ENCODE data around the gene SNAP25.

The SNAP25 gene

DNA sequence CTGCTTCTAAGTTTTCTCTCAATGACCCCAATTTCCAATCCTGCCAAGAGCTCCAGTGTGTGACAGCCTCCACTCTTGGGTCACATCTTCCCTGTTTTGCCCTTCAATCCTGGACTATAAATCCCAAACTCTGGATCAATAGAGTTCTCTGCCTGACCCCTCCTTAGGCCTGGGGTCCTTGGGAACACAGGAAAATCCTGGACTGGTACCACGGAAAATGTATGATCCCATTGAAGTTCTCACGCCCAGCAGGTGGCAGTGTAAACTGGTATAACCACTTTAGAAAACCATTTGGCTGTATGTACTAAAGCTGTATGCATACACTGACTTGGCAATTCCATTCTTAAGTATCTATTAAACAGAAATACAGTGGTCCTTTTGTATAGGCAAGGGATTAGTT is 98.0 kb downstream of the SNAP25 start:
- Histone ChIP-seq H2AFZ (ENCODE audit: low read depth) (no peak overlapping the region), H3K79me2 (ENCODE audit: insufficient read depth, low read depth) (no peaks in the 10 kb centered on the region), H4K20me1 (ENCODE audit: insufficient read depth) (no peaks in the 10 kb centered on the region), H3K4me3 (IDR thresholded peaks at IDR 0.05; ENCODE audit: insufficient read depth, low read depth, low read length) (no peak overlapping the region), H3K36me3 (ENCODE audit: insufficient read depth) (no peaks in the 10 kb centered on the region), H3K27me3 (ENCODE audit: insufficient read depth, low read depth) (no peaks in the 10 kb centered on the region), H3K4me2 (no peak overlapping the region), H3K4me1 (ENCODE audit: low read depth, poor library complexity, severe bottlenecking) (no peaks in the 10 kb centered on the region), H3K27ac (no peak overlapping the region), H3K9ac (no peak overlapping the region)
- TF ChIP-seq CTCF (conservative IDR thresholded peaks at IDR 0.05; ENCODE audit: low read depth, low read length) = no peak

DNA sequence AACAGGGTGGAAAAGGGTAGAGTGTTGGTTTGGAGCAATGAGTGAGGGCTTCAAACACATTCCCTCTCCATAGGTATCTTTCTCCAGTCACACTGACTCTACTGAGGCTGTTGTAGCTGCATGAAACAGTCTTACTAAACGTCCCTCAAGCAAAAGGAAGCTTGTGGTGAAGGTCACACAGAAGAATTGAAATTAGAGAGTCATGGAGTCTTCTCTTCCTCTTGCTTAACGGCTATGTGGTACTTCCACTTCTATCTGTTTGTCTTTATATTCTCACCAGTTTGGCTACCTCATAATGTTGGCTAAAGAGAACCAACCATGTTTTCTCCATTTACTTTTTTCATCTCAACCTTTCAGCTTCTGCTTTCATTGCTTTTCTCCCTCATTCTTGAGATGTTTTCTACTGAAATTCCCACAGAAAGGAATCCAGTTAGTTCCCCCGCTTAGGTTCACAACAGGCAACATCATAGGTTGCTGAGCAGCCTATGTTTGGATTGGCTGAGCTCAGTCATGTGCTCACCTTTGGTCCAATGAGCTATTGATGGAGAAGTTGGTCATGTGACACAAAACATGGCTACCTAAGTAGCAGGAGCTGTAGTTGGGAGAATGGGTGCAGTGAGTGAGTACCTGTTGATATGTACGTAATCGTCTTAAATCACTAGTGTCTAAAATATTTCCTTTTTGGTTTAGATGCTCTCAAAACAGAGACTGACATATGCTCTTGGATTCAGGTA is 99.8 kb downstream of the SNAP25 start:
- no peak overlapping the region for H3K27ac ChIP-seq
- H3K4me3 ChIP-seq (IDR thresholded peaks at IDR 0.05; ENCODE audit: insufficient read depth, low read depth, low read length) = no peak overlapping the region
- H3K4me2 ChIP-seq = no peak overlapping the region
- no peaks in the 10 kb centered on the region for H3K79me2 ChIP-seq (ENCODE audit: insufficient read depth, low read depth)
- TF ChIP-seq CTCF (conservative IDR thresholded peaks at IDR 0.05; ENCODE audit: low read depth, low read length) = no peak
- H2AFZ ChIP-seq (ENCODE audit: low read depth) = no peak overlapping the region
- H3K9ac ChIP-seq = no peak overlapping the region
- no peaks in the 10 kb centered on the region for H3K27me3 ChIP-seq (ENCODE audit: insufficient read depth, low read depth)
- no peaks in the 10 kb centered on the region for H3K36me3 ChIP-seq (ENCODE audit: insufficient read depth)
- no peaks in the 10 kb centered on the region for H4K20me1 ChIP-seq (ENCODE audit: insufficient read depth)
- H3K4me1 ChIP-seq (ENCODE audit: low read depth, poor library complexity, severe bottlenecking) = no peaks in the 10 kb centered on the region

DNA sequence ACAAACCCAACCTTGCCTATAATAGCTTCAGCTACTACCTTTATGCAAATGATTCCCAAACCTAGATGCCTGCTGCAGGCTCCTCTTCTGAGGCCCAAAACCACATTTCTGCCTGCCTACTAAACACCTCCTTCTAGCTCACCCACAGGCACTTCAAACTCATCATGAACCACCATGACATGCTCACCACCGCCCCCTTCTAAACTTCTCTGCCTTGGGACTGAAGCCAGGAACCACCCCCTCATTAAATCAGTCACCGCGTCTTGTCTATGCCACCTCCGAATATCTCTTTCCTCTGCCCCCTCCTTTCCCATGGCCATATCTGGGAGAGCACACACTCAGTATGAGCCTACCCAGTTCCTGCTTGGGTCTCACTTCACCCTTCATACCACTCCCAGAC is 101.2 kb downstream of the SNAP25 start:
- no peak for TF ChIP-seq CTCF (conservative IDR thresholded peaks at IDR 0.05; ENCODE audit: low read depth, low read length)
- H3K27me3 ChIP-seq (ENCODE audit: insufficient read depth, low read depth) = no peaks in the 10 kb centered on the region
- H3K9ac ChIP-seq = no peak overlapping the region
- H3K27ac ChIP-seq = no peak overlapping the region
- H3K4me2 ChIP-seq = no peak overlapping the region
- no peaks in the 10 kb centered on the region for H3K4me1 ChIP-seq (ENCODE audit: low read depth, poor library complexity, severe bottlenecking)
- no peaks in the 10 kb centered on the region for H4K20me1 ChIP-seq (ENCODE audit: insufficient read depth)
- no peak overlapping the region for H2AFZ ChIP-seq (ENCODE audit: low read depth)
- H3K4me3 ChIP-seq (IDR thresholded peaks at IDR 0.05; ENCODE audit: insufficient read depth, low read depth, low read length) = no peak overlapping the region
- no peaks in the 10 kb centered on the region for H3K79me2 ChIP-seq (ENCODE audit: insufficient read depth, low read depth)
- no peaks in the 10 kb centered on the region for H3K36me3 ChIP-seq (ENCODE audit: insufficient read depth)

DNA sequence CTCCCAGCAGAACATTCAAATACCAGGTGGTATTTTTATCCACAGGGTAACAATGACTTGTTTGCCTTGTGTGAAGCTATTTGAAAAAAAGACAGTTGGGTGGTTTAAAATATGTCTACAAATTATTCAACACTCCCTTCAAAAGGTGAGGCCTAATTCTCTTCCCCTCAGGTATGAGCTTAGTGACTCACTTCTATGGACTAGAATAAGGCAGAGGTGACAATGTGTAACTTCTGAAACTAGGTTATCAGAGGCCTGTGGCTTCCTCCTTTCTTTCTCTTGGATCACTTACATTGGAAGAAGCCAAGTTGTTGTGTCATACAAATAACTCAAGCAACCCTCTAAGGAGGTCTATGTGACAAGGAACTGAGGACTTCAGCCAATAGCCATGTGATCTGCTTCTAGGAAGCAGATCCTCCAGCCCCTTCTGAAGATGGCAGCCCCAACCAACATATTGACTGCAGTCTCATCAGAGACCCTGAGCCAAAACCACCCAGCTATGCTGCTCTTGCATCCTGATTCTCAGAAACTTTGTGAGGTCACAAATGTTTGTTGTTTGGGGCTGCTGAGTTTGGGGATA is 102.6 kb downstream of the SNAP25 start:
- no peak overlapping the region for H3K4me3 ChIP-seq (IDR thresholded peaks at IDR 0.05; ENCODE audit: insufficient read depth, low read depth, low read length)
- H3K4me1 ChIP-seq (ENCODE audit: low read depth, poor library complexity, severe bottlenecking) = no peaks in the 10 kb centered on the region
- no peaks in the 10 kb centered on the region for H3K27me3 ChIP-seq (ENCODE audit: insufficient read depth, low read depth)
- no peaks in the 10 kb centered on the region for H3K79me2 ChIP-seq (ENCODE audit: insufficient read depth, low read depth)
- H3K9ac ChIP-seq = no peak overlapping the region
- H4K20me1 ChIP-seq (ENCODE audit: insufficient read depth) = no peaks in the 10 kb centered on the region
- no peak overlapping the region for H3K4me2 ChIP-seq
- TF ChIP-seq CTCF (conservative IDR thresholded peaks at IDR 0.05; ENCODE audit: low read depth, low read length) = no peak
- no peak overlapping the region for H3K27ac ChIP-seq
- no peak overlapping the region for H2AFZ ChIP-seq (ENCODE audit: low read depth)
- H3K36me3 ChIP-seq (ENCODE audit: insufficient read depth) = no peaks in the 10 kb centered on the region

Measured in KMS-11 (cell line).